ENCODE results near the gene PIP5KL1.

GRCh38 chr9:127950513-127951289 lies 20.1 kb upstream of the PIP5KL1 start:
- no peak for TF ChIP-seq EZH2 (IDR thresholded peaks at IDR 0.05; ENCODE audit: borderline replicate concordance, low read depth, low read length, severe bottlenecking)
- no peak for TF ChIP-seq CTCF (IDR thresholded peaks at IDR 0.05; ENCODE audit: extremely low read depth in 1 of 2, insufficient read depth in 1 of 2, low read depth in 1 of 2, low read length in 2 of 2)
- TF ChIP-seq POLR2A (IDR thresholded peaks at IDR 0.05; ENCODE audit: low read depth, low read length), result no peak
- TF ChIP-seq GATA2 (IDR thresholded peaks at IDR 0.05; ENCODE audit: insufficient read depth, insufficient read length, low read depth, low read length), result no peak

Measured in endothelial cell of umbilical vein (primary cell).